ENCODE data around the gene USP44.

DNA sequence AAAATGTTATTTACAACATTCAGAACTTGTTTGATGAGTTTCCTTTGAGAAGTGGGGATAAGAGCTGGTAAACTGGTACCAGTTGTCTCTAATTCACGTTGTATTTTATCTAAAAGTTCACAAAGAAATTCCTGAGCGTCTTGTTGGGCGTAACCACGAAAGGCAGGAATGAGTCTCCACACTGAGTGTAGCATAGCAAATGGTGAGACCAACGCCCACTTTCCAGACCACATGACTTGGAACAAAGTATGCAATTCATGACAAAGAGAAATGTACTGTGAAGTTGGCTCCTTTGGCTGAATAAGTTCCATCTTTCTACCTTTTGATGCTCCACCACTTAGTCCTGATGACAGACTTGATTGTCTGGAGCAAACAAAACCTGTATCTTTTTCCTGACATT, 18.4 kb downstream of the USP44 start:
- TF ChIP-seq, protein P1, sequence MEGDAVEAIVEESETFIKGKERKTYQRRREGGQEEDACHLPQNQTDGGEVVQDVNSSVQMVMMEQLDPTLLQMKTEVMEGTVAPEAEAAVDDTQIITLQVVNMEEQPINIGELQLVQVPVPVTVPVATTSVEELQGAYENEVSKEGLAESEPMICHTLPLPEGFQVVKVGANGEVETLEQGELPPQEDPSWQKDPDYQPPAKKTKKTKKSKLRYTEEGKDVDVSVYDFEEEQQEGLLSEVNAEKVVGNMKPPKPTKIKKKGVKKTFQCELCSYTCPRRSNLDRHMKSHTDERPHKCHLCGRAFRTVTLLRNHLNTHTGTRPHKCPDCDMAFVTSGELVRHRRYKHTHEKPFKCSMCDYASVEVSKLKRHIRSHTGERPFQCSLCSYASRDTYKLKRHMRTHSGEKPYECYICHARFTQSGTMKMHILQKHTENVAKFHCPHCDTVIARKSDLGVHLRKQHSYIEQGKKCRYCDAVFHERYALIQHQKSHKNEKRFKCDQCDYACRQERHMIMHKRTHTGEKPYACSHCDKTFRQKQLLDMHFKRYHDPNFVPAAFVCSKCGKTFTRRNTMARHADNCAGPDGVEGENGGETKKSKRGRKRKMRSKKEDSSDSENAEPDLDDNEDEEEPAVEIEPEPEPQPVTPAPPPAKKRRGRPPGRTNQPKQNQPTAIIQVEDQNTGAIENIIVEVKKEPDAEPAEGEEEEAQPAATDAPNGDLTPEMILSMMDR (IDR thresholded peaks at IDR 0.05): no peak
- no peak for TF ChIP-seq POLR2A (IDR thresholded peaks at IDR 0.05)

Measured in adrenal gland (tissue), 5 donors.